SH-SY5Y (cell line): ENCODE results near the gene MPST.

Experiments used
- GATA2 ChIP-seq: IDR thresholded peaks from 2 replicates; pipeline ENCODE4 v1.6.1; 2011; ENCODE audit warnings: mild to moderate bottlenecking, low read depth, low read length
- GATA3 ChIP-seq: IDR thresholded peaks from 2 replicates; pipeline ENCODE4 v1.6.1; 2011; ENCODE audit warnings: low read depth, mild to moderate bottlenecking, low read length, moderate library complexity

Gene MPST

DNA sequence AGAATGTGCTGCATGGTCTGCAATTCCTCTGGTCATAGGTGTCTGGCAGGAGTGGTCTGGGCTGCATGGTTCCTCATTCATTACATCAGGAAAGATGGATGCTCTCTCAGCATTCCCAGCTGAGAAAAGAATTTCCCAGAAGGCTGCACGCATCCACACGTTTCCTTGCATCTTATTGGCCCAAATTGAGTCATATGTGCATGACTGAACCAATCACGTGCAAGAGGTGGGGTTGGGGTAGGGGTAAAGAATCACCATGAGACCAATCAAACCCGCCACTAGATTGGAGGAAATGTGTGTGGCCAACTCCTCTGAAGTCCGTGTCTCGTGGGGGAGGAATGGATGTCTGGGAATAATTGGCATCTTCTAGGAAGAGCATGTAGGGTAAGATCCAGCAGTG is 29.1 kb upstream of the MPST start:
- TF ChIP-seq GATA2 (no peak), GATA3 (no peak)

DNA sequence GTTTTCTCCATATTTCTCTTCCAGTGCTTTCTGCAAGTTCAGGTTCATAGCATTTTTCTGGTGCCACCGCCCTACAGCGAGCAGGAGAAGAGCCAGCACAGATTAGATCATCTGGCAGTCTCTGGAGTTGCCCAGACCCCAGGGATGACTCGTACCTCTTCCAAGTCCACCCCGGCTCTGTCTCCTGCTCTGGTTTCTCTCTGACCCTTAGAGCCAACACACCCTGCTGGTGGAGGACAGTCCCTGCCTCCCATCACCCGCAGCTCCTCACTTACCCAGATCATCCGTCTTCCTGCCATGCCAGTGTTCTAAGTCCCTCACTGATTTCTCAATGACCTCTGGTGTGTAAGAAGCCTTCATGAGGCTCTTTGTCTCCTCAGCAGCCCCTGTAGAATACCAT is 28.3 kb upstream of the MPST start:
- TF ChIP-seq GATA2 = no peak
- no peak for TF ChIP-seq GATA3

DNA sequence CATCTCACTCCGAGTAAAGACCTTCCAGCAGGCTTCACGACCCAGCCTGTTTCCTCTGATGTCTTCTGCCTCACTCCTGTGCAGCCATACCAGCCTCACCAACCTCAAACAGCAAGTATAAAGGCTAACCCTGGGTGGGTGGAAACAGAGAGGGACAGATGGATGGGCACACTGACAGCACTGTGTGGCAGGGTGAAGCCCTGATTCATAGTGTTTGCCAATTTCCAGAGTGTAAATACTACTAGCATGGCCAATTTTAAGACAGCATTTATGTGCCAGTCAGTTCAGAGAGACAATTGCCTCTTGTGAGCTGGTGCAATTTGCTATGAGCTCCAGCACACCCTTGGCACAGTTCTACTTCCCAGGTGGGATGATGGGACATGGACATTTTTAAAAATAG is 21.8 kb upstream of the MPST start:
- TF ChIP-seq GATA2 = no peak
- TF ChIP-seq GATA3 = no peak

DNA sequence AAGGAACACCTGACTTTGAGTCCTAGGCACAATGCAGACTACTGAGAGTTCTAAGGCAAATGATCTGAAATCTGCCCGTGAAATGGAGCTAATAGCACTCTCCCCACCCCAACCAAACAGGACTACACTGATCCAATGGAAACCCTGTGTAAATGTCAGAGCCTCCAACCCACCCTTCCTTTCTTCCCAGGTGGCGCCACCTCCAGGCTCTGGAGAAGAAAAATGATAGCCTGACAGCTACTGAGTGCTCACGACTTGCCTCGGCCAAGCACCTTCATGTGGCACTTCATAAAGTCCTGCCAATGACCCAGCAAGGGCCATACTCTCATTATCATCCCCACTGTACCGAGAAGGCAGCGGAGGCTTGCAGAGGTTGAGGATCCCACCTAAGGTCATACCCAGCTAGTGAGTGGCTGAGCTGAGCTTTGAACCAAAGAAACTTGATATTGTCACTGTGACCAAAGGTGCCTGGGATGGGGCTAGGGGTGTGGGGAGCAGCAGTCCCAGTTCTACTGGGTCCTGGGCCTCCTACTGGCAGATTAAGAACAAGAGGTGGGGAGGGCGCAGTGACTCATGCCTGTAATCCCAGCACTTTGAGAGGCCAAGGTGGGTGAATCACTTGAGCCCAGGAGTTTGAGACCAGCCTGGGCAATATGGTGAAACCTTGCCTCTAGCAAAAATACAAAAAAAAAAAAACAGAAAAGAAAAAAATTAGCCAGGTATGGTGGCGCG is 20.8 kb upstream of the MPST start:
- no peak for TF ChIP-seq GATA2
- no peak for TF ChIP-seq GATA3

DNA sequence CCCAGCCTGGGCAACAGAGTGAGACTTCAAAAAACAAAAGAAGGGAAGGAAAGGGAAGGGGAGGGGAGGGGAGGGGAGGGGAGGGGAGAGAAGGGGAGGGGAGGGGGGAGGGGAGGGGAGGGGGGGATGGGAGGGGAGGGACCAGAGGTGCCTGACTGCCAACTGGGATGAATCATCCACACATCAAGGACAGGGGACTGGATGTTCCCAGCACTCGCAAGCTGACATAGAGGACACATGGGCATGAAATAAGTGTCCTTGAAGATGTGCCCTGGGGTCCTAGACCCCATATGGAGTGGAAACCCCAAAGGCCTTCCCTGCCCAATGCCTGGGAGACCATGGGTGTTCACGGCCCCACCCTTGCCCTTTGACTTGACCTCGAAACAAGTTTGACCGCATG is 20.1 kb upstream of the MPST start:
- TF ChIP-seq GATA3 = no peak
- no peak for TF ChIP-seq GATA2

DNA sequence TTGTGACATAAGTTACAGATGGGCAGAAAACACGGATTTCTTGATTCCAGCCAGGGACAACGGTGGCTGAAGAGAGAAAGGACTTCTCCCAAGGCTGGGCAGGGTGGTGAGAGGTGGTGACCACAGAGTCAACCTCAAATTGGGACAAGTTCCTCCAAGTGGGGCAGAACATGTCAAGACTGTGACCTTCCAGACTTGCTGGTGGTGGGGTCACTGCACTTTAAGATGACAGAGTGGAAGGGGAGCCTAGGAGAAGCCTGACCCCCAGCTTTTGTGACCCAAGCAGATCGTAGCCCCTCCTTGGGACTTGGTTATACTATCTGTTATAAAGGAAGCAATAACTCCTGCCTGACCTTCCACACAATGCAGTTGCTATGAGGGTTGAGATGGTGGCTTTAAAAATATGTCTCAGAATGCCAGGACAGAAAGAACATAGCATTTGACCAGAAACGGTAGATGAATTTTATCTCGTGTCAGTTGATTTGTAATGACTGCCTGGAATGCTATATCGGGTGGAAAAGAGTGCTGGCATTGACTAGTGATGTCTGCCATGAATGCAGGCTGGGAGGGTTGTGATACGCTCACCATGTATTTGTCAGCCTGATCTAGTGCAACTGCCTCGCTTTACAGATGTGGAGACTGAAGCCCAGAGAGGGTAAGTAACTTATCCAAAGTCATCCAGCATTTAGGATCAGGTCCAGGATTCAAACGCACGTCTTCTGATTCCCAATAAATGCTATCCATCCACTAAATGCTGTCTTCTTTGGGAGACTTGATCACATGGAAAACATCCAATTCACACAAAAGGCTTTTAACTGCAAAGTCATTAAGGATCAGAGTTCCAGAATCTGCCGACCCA is 18.6 kb upstream of the MPST start:
- TF ChIP-seq GATA2 (no peak), GATA3 (no peak)

DNA sequence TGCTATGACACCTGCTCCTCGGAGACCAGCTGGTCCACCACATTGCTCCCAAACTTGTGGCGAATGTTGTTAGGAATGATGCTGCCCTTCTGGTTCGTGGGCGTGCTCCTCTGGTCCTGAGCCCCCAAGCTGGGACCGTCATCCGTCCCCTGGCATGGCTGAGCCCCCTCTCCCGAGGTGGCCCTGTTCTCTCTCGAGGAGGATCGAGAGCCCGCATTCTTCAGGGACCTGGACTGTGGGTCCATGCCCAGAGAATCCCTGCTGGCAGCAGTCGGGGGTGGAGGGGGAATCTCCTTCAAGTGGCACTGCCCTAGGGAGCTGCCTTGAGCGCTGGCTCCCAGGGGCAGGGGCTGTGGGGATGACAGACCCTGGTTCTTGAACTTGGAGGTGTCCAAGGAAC is 17.7 kb upstream of the MPST start:
- TF ChIP-seq GATA3 = no peak
- TF ChIP-seq GATA2 = no peak

DNA sequence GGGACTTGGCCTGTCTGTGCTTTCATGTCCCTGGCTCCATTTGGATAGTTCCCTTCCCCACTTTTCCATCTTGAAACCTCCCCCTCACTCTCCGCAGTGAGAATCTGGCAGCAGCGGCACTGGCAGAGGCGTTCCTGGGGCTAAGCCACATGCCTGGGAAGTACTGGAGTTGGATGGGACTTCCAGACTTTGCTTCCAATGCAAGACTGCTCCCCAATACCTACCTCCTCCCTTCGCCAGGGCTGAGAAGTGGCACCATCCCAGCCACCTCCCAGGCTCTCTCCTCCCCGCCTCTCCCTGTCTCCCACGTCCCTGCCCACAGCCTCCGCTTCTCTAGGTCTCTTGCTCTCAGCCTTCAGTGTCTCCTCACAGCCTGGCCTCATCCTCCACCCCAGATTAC is 16.9 kb upstream of the MPST start:
- TF ChIP-seq GATA2 = no peak
- TF ChIP-seq GATA3 = no peak

DNA sequence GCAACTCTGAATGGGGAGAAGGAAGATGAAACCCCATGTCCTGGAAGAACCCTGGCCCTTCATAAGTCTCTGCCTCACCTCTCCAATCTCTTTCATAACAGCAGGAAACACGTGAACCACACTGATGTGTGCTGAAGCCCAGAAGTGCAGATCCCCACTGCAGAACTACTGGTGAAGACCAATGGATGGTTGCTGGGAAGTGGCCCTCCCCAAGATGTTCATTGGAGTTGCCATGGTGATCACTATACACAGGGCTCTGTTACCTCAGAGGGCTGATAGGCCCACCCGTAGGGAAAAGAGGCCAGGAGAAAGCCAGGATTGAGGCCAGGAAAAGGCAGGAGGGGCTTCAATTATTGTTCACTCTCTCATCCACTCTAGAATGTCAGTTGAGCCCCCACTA is 11.9 kb upstream of the MPST start:
- TF ChIP-seq GATA3 = no peak
- no peak for TF ChIP-seq GATA2

DNA sequence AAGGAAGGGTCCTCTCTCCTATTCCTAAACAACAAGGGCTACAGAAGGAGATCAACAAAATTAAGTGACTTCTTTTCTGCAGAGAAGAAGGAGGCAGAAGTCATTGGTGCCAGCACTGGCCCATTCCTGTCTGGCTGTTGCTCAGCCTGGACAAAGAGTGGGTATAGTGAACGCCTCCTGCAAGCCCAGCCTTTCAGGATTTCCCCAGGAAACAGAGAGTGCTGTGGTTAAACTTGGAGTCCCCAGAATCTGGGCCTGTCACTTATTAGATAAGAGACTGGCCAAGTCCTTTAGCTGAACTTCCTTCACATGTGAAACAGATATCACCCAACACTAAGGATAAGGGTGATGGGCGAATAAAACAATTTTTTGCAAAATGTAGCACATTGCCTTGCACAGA is 11.2 kb upstream of the MPST start:
- TF ChIP-seq GATA2 = no peak
- no peak for TF ChIP-seq GATA3

DNA sequence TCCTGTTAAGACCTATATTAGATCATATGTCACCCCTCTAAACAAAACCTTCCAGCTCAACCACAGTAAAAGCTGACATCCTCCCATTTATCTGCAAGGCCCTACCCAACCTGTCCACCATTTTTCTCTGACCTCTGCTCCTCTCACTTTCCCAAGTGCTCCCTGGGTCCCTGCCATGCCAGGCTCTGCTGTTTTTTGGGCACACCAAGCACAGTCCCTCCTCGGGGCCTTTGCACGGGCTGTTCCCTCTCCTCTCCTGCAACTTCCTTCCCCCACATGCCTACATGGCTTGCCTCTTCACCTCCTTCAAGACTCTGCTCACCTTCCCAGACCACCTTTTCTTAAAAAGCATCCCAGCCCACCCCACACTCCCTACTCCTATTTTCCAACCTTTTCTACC is 10.1 kb upstream of the MPST start:
- TF ChIP-seq GATA3 (no peak), GATA2 (no peak)

DNA sequence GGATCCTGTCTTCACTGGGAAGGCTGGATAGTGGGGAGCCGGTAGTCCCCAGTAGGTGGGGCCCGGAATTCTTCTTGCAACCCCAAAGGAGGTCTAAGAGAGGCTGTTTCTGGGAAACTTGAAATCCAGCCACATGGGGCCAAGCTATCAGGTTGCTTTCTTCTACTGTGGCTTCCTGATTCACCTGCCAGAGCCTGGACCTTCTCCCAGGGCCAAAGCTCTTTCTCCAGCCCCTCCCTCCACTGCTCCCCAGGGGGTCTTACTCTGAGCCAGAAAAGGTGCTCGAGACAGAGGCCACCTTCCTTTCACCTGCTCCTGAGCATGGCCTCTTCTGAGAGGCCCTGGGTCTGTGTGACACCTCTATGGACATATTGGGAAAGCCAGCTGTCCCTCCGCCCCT is 9.4 kb upstream of the MPST start:
- no peak for TF ChIP-seq GATA3
- no peak for TF ChIP-seq GATA2

DNA sequence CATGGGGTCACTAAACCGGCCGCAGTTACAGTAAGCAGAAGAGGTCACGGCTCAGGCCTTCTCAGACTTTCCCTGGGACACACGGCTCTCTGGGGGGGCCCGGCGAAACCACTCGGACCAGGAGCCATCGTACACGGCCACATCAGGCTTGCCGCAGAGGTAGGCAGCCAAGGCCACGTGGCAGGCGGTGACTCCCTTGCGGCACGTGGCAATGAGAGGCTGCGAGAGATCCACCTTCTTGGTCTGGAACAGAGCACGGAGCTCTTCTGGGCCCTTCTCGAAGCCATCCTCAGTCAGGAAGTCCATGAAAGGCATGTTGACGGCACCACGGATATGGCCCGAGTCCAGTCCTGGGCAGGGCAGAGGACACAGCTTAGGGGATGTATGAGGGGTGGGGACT is 8.6 kb upstream of the MPST start:
- no peak for TF ChIP-seq GATA3
- no peak for TF ChIP-seq GATA2

DNA sequence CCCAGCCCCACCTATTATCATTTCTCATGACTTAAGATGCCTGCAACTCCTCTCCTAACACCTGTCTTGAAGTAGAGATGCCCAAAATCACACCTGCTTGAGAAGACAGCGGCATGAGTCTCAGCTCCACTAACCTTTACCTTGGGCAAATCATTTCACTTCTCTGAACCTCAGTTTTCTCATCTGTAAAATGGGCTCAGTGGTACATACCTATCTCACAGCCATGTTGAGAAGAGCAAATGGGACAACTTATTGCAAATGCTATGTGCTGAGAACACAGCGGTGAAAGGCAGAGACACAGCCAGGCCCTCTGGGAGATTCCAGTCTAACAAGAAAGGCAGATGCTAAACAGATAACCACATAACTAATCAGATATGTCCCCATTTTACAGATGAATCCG is 8.1 kb upstream of the MPST start:
- TF ChIP-seq GATA3 (no peak), GATA2 (no peak)

DNA sequence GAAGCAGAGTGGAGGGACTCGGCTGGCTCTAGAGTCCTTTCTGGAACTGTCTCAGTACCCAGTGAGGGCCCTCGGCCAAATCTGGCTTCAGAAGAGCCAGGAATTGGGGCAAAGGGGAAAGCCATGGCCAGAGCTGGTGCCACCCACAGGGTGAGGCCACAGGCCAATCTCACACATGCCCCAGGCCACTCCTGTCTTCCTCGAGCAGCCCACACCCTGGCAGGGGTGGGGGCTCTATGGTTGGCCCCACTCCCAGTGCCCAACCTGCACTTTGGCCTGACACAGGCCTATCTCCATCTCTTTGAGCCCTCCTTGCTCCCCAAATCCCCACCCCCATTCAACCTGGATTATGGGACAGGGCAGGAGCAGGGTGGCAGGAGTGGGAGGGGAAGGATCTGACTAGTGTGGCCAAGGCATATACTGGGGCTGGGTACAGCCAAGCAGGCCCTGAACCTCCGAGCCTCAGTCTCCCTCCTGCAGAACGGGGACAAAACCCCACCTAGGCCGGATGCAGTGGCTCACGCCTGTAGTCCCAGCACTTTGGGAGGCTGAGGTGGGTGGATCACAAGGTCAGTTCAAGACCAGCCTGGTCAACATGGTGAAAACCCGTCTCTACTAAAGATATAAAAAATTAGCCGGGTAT is 7.2 kb upstream of the MPST start:
- TF ChIP-seq GATA2 (no peak), GATA3 (no peak)

DNA sequence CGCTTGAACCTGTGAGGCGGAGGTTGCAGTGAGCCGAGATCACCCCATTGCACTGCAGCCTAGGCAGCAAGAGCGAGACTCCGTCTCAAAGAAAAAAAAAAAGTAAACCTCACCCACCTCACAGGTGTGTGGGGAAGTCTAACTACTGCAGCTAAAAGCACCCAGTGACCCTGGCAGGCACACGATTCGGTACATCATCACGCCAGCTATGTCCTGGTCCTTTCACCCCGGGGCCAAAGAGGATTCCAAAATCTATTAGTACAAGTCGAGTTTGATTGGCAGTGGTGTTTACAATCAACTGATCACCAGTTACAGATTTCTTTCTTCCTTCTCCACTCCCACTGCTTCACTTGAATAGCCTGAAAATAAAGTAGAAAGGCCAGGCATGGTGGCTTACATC is 6.6 kb upstream of the MPST start:
- TF ChIP-seq GATA3 (no peak), GATA2 (no peak)
